PC-3 (cell line): Measurements from ENCODE around the gene GRIK1.

ENCODE experiments used
- CTCF ChIP-seq: fragments of 300-600 bp; sonication (generic); conservative IDR thresholded peaks from 2 replicates; pipeline ENCODE4 v1.5.1; 2017; ENCODE audit warnings: antibody characterized with exemption, low read depth, mild to moderate bottlenecking, low read length
- EZH2phosphoT487 ChIP-seq: fragments of 300-600 bp; sonication (generic); IDR thresholded peaks from 2 replicates; pipeline ENCODE4 v1.6.1; 2018; ENCODE audit warnings: mild to moderate bottlenecking, antibody characterized with exemption, low read length, borderline replicate concordance

GRCh38 chr21:29582855-29583254 is 356.9 kb downstream of the GRIK1 start:
- TF ChIP-seq CTCF (no peak), EZH2phosphoT487 (no peak)
